Loucy (cell line): ENCODE measurements around the gene LPP.

Source experiments
- EZH2phosphoT487 ChIP-seq: fragments of 200-600 bp; IDR thresholded peaks from 2 replicates; pipeline ENCODE4 v1.6.1; 2018; ENCODE audit warnings: antibody characterized with exemption, mild to moderate bottlenecking, moderate library complexity, borderline replicate concordance
- TF ChIP-seq, protein P1 (sequence below): fragments of 200-600 bp; sonication (generic); conservative IDR thresholded peaks from 2 replicates; pipeline ENCODE4 v1.5.1; 2014; ENCODE audit warnings: mild to moderate bottlenecking, antibody characterized with exemption, low read length

DNA sequence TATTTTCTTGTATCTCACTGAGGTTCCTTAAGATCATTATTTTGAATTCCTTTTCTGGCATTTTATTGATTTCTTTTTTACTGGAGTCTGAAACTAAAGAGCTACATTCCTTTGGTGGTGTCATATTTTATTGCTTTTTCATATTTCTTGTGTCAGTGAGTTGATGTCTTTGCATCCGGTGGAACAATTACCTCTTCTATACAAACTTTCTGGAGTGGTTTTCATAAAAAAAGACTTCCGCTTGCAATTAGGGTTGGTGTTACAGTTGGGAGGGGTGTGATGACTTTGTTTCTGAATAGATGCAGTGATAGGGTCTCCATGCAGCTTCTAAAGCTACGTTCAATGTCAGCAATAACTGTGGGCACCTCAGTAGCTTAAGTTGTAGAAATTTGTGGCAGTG lies 181.7 kb downstream of the LPP start:
- TF ChIP-seq, protein P1, sequence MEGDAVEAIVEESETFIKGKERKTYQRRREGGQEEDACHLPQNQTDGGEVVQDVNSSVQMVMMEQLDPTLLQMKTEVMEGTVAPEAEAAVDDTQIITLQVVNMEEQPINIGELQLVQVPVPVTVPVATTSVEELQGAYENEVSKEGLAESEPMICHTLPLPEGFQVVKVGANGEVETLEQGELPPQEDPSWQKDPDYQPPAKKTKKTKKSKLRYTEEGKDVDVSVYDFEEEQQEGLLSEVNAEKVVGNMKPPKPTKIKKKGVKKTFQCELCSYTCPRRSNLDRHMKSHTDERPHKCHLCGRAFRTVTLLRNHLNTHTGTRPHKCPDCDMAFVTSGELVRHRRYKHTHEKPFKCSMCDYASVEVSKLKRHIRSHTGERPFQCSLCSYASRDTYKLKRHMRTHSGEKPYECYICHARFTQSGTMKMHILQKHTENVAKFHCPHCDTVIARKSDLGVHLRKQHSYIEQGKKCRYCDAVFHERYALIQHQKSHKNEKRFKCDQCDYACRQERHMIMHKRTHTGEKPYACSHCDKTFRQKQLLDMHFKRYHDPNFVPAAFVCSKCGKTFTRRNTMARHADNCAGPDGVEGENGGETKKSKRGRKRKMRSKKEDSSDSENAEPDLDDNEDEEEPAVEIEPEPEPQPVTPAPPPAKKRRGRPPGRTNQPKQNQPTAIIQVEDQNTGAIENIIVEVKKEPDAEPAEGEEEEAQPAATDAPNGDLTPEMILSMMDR: no peak
- TF ChIP-seq EZH2phosphoT487: no peak
